HCT116 (cell line): ENCODE results near the gene SEPTIN8. TPM values are rescaled to one million over a fixed set of nuclear protein-coding genes. Genes with fewer than 3 reads are reported as not detected.

Source experiments
- ATAC-seq: fragments of 200-7000 bp; cut with Tn5 transposase; 2 replicates; pipeline ENCODE4 v1.9.1; 2020; ENCODE audit warnings: mild to moderate bottlenecking, moderate library complexity
- BruUV-seq: library from RNA; stranded (reverse); fragments of 400-500 nt; replicated peaks from 2 replicates; lab custom pipeline; 2021; lab: Mats Ljungman, UMichigan
- CTCF ChIA-PET: fragments of 300-600 bp; sonication (Branson Sonifier 250); formaldehyde crosslinking; loops from one replicate; lab custom pipeline; 2021; ENCODE audit warnings: antibody characterized with exemption; lab: Charles Lee
- POLR2A ChIA-PET: fragments of 300-600, 350-600 bp; sonication (Branson Sonifier 250); formaldehyde crosslinking; loops from one replicate; lab custom pipeline; 2021; ENCODE audit warnings: antibody characterized with exemption; lab: Charles Lee
- RAD21 ChIA-PET, 2 experiments: fragments of 300-600 bp; sonication (Branson Sonifier 250); formaldehyde crosslinking; loops; one replicate each; lab custom pipeline; 2023; ENCODE audit warnings: low total read pairs in 2 of 2; ENCODE audit not compliant: uncharacterized antibody in 2 of 2, unreplicated experiment in 2 of 2, low non-redundant PET in 1 of 2; lab: Charles Lee
- DNase-seq: peaks from one replicate; pipeline ENCODE4 v3.0.0-alpha.2; 2010; ENCODE audit warnings: low read depth, low spot score
- H2AFZ ChIP-seq: fragments of 200-600 bp; shearing (Covaris generic), sonication (generic); 2 replicates; pipeline ENCODE4 v1.6.1; 2017; ENCODE audit warnings: low read depth, mixed run types, mixed read lengths, antibody characterized with exemption, low read length; ENCODE audit not compliant: poor library complexity, severe bottlenecking
- H3K27ac ChIP-seq: 2 replicates; pipeline ENCODE4 v1.5.1; 2012; ENCODE audit warnings: low read depth, low read length
- H3K27me3 ChIP-seq: fragments of 200-600 bp; sonication (generic); 2 replicates; pipeline ENCODE4 v1.6.1; 2016; ENCODE audit warnings: mixed run types, low read length, mixed read lengths; ENCODE audit not compliant: insufficient read depth
- H3K36me3 ChIP-seq, 2 experiments: fragments of 200-500 bp in 1 of 2; fragments of 200-600 bp in 1 of 2; sonication (Bioruptor generic) in 1 of 2; sonication (generic) in 1 of 2; 2 replicates each; pipeline versions ENCODE4 v1.5.1 to v1.6.1; 2014 to 2016; ENCODE audit warnings: low read length in 2 of 2, inconsistent platforms in 1 of 2, mixed read lengths in 1 of 2, mixed run types in 1 of 2; ENCODE audit not compliant: insufficient read depth in 2 of 2, control insufficient read depth in 1 of 2
- H3K4me1 ChIP-seq, 2 experiments: fragments of 200-600 bp in 1 of 2; sonication (generic) in 1 of 2; 2 replicates each; pipeline versions ENCODE4 v1.5.1 to v1.6.1; 2012 to 2017; ENCODE audit warnings: low read length in 2 of 2, inconsistent platforms in 1 of 2, mild to moderate bottlenecking in 1 of 2, mixed read lengths in 1 of 2, mixed run types in 1 of 2, moderate library complexity in 1 of 2; ENCODE audit not compliant: insufficient read depth in 2 of 2, control insufficient read depth in 1 of 2
- H3K4me2 ChIP-seq: fragments of 200-600 bp; sonication (generic); 2 replicates; pipeline ENCODE4 v1.6.1; 2017; ENCODE audit warnings: mixed run types, low read length, mixed read lengths
- H3K4me3 ChIP-seq, 2 experiments: fragments of 200-600 bp in 1 of 2; sonication (generic) in 1 of 2; replicated peaks in 1 of 2; 2 replicates each; pipeline ENCODE4 v1.5.1; 2011 to 2016; ENCODE audit warnings: low read length in 2 of 2, control low read depth in 1 of 2, low read depth in 1 of 2, mild to moderate bottlenecking in 1 of 2, mixed read lengths in 1 of 2, mixed run types in 1 of 2
- H3K79me2 ChIP-seq: fragments of 200-600 bp; sonication (generic); 2 replicates; pipeline ENCODE4 v1.6.1; 2017; ENCODE audit warnings: mild to moderate bottlenecking, mixed run types, low read length, moderate library complexity, mixed read lengths; ENCODE audit not compliant: insufficient read depth
- H3K9ac ChIP-seq: fragments of 200-600 bp; sonication (generic); 2 replicates; pipeline ENCODE4 v1.6.1; 2016; ENCODE audit warnings: low read length, mixed read lengths
- H3K9me2 ChIP-seq: fragments of 200-600 bp; sonication (generic), shearing (Covaris generic); 2 replicates; pipeline ENCODE4 v1.6.1; 2017; ENCODE audit warnings: mixed run types, mild to moderate bottlenecking, moderate library complexity; ENCODE audit not compliant: insufficient read depth
- H3K9me3 ChIP-seq, 2 experiments: fragments of 200-500 bp in 1 of 2; fragments of 200-600 bp in 1 of 2; sonication (Bioruptor generic) in 1 of 2; sonication (generic) in 1 of 2; 2 replicates each; pipeline ENCODE4 v1.6.1; 2014 to 2017; ENCODE audit warnings: low read length in 2 of 2, mixed read lengths in 2 of 2, inconsistent platforms in 1 of 2, low read depth in 1 of 2, mild to moderate bottlenecking in 1 of 2, mixed run types in 1 of 2, moderate library complexity in 1 of 2; ENCODE audit not compliant: control insufficient read depth in 1 of 2, insufficient read depth in 1 of 2
- H4K20me1 ChIP-seq: fragments of 200-600 bp; sonication (generic), shearing (Covaris generic); 2 replicates; pipeline ENCODE4 v1.6.1; 2017; ENCODE audit warnings: mixed run types, mild to moderate bottlenecking, moderate library complexity; ENCODE audit not compliant: insufficient read depth
- CEBPB ChIP-seq: IDR thresholded peaks from 2 replicates; pipeline ENCODE4 v1.6.1; 2012; ENCODE audit warnings: low read depth
- EGR1 ChIP-seq: IDR thresholded peaks from 2 replicates; pipeline ENCODE4 v1.6.1; 2012; ENCODE audit warnings: low read depth
- EZH2 ChIP-seq: fragments of 200-600 bp; sonication (generic); IDR thresholded peaks from 2 replicates; pipeline ENCODE4 v1.6.1; 2017; ENCODE audit warnings: antibody characterized with exemption, mixed run types
- EZH2phosphoT487 ChIP-seq: fragments of 200-600 bp; IDR thresholded peaks from 2 replicates; pipeline ENCODE4 v1.6.1; 2018; ENCODE audit warnings: antibody characterized with exemption, borderline replicate concordance
- FOSL1 ChIP-seq: IDR thresholded peaks from 2 replicates; pipeline ENCODE4 v1.6.1; 2012; ENCODE audit warnings: low read depth
- MAX ChIP-seq: IDR thresholded peaks from 2 replicates; pipeline ENCODE4 v1.6.1; 2012
- POLR2A ChIP-seq: IDR thresholded peaks from 2 replicates; pipeline ENCODE4 v1.7.0; 2011; ENCODE audit warnings: borderline replicate concordance; ENCODE audit not compliant: insufficient read depth, insufficient read length; ENCODE audit errors: extremely low read depth
- REST ChIP-seq: IDR thresholded peaks from 2 replicates; pipeline ENCODE4 v1.6.1; 2012; ENCODE audit warnings: low read depth
- SP1 ChIP-seq: IDR thresholded peaks from 2 replicates; pipeline ENCODE4 v1.6.1; 2012; ENCODE audit warnings: low read depth
- SRF ChIP-seq: IDR thresholded peaks from 2 replicates; pipeline ENCODE4 v1.6.1; 2012; ENCODE audit warnings: low read depth
- ZNF274 ChIP-seq: fragments of 200-500 bp; sonication (Bioruptor generic); IDR thresholded peaks from 2 replicates; pipeline ENCODE4 v1.6.1; 2014; ENCODE audit warnings: mild to moderate bottlenecking, low read depth, low read length, inconsistent platforms
- intact Hi-C: fragments of 100-400 bp; cut with micrococcal nuclease; formaldehyde crosslinking; loops from 2 replicates; pipeline ENCODE4 v1.10.0; 2022
- total RNA-seq: library from RNA; stranded (reverse); gene quantifications from one replicate; pipeline ENCODE4 v1.2.1, GENCODE V29; 2021; ENCODE audit not compliant: unreplicated experiment
- TF ChIP-seq, protein P1 (sequence below), 3 experiments: fragments of 200-600 bp in 1 of 3; sonication (generic) in 1 of 3; IDR thresholded peaks in 2 of 3; conservative IDR thresholded peaks in 1 of 3; 2 replicates each; pipeline ENCODE4 v1.5.1; 2012 to 2017; ENCODE audit warnings: low read depth in 2 of 3, low read length in 2 of 3, antibody characterized with exemption in 1 of 3, borderline replicate concordance in 1 of 3, control low read depth in 1 of 3, mild to moderate bottlenecking in 1 of 3, mixed read lengths in 1 of 3, mixed run types in 1 of 3, moderate library complexity in 1 of 3; ENCODE audit not compliant: insufficient read depth in 1 of 3

SEPTIN8 gene
- total RNA-seq, 1 experiment from 2014 or later, result 34.6 TPM

GRCh38 chr5:132746954-132747615 lies 30.0 kb downstream of the SEPTIN8 start, which contains the start of gene CCNI2 (continued):
- TF ChIP-seq REST (no peak), EGR1 (no peak)
- TF ChIP-seq, all 23 proteins: peak for 4

- Histone ChIP-seq H2AFZ (peak overlapping the region; percentile 98), H3K4me3 (peak overlapping the region; percentile 46 to 74)
- POLR2A ChIA-PET, result interaction anchor here (2.0 kb wide), 1 partner anchor 9 kb away, joined by 5 read pairs; the partner anchor contains the start of gene KIF3A
These were observed 30.5 kb downstream of the SEPTIN8 start for GRCh38 chr5:132746592-132746953.

More at GRCh38 chr5:132746592-132746953, 30.5 kb downstream of the SEPTIN8 start:
- Histone ChIP-seq H3K27ac (no peak overlapping the region), H3K4me2 (peak overlapping the region; percentile 99), H3K9ac (peak overlapping the region; percentile 58), H3K27me3 (no peaks in the 10 kb centered on the region), H3K79me2 (no peaks in the 10 kb centered on the region), H3K36me3 (no peaks in the 10 kb centered on the region), H3K4me1 (peaks cover 8 to 14% of the 10 kb centered on the region in 2 experiments; a peak in 3 of 4 replicates), H3K9me2 (no peaks in the 10 kb centered on the region)
- intact Hi-C loops, result no loop called here
- ChIA-PET RAD21 (no interaction called here), CTCF (interaction anchor here (1.1 to 1.6 kb wide), 3 partner anchors 9 to 74 kb away, joined by 4 to 6 read pairs (median 5); partner anchors contain the start of gene KIF3A)
- no peak for DNase-seq
- ATAC-seq, result peak; percentile 10; the same call in 1 of the 2 replicates
- TF ChIP-seq SP1, result no peak
- no peak for TF ChIP-seq POLR2A
- TF ChIP-seq SRF, result no peak
- no peak for TF ChIP-seq FOSL1
- TF ChIP-seq ZNF274, result no peak
- TF ChIP-seq MAX, result no peak
- TF ChIP-seq EZH2, result no peak
- TF ChIP-seq, protein P1, sequence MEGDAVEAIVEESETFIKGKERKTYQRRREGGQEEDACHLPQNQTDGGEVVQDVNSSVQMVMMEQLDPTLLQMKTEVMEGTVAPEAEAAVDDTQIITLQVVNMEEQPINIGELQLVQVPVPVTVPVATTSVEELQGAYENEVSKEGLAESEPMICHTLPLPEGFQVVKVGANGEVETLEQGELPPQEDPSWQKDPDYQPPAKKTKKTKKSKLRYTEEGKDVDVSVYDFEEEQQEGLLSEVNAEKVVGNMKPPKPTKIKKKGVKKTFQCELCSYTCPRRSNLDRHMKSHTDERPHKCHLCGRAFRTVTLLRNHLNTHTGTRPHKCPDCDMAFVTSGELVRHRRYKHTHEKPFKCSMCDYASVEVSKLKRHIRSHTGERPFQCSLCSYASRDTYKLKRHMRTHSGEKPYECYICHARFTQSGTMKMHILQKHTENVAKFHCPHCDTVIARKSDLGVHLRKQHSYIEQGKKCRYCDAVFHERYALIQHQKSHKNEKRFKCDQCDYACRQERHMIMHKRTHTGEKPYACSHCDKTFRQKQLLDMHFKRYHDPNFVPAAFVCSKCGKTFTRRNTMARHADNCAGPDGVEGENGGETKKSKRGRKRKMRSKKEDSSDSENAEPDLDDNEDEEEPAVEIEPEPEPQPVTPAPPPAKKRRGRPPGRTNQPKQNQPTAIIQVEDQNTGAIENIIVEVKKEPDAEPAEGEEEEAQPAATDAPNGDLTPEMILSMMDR (IDR thresholded peaks at IDR 0.05 in 2 of 3, conservative IDR thresholded peaks at IDR 0.05 in 1 of 3; ENCODE audit: borderline replicate concordance in 1 of 3, insufficient read depth in 1 of 3, low read depth in 2 of 3, low read length in 2 of 3), result no peak
- no peak for TF ChIP-seq EZH2phosphoT487
- TF ChIP-seq CEBPB, result no peak
- TF ChIP-seq, all 23 proteins: peak for 0
- H4K20me1 ChIP-seq, result no peaks in the 10 kb centered on the region
- no TSS peak for BruUV-seq
- H3K9me3 ChIP-seq, result 0 out of 4 replicates have a peak, but pooled peaks cover 0 to 3% of the 10 kb centered on the region in 2 experiments
